Esophagus muscularis mucosa (tissue), 3 donors: ENCODE data around the gene TPK1.
"Not testable (repeated sequence)": the region's sequence is repeated elsewhere in the genome, so short reads cannot be mapped to it uniquely, and the experiment has no call there.

ENCODE experiments used
- POLR2A ChIP-seq: fragments of 450-650 bp; IDR thresholded peaks from one replicate; pipeline ENCODE4 v1.6.1; 2017; ENCODE audit warnings: antibody characterized with exemption, moderate library complexity, mild to moderate bottlenecking, low read depth
- POLR2AphosphoS5 ChIP-seq, 2 donors: sonication (generic); formaldehyde crosslinking; IDR thresholded peaks; one replicate each; pipeline ENCODE4 v1.6.1; 2017; ENCODE audit warnings: antibody characterized with exemption in 2 of 2
- TF ChIP-seq, protein P1 (sequence below), 3 experiments: fragments of 200-600 bp in 2 of 3; fragments of 450-650 bp in 1 of 3; sonication (generic) in 2 of 3; IDR thresholded peaks; one replicate each; pipeline ENCODE4 v1.5.1; 2017 to 2019; ENCODE audit warnings: antibody characterized with exemption in 3 of 3, mild to moderate bottlenecking in 2 of 3, moderate library complexity in 1 of 3

- TF ChIP-seq POLR2A; POLR2AphosphoS5 (IDR thresholded peaks at IDR 0.05): not testable (repeated sequence)
- TF ChIP-seq, protein P1, sequence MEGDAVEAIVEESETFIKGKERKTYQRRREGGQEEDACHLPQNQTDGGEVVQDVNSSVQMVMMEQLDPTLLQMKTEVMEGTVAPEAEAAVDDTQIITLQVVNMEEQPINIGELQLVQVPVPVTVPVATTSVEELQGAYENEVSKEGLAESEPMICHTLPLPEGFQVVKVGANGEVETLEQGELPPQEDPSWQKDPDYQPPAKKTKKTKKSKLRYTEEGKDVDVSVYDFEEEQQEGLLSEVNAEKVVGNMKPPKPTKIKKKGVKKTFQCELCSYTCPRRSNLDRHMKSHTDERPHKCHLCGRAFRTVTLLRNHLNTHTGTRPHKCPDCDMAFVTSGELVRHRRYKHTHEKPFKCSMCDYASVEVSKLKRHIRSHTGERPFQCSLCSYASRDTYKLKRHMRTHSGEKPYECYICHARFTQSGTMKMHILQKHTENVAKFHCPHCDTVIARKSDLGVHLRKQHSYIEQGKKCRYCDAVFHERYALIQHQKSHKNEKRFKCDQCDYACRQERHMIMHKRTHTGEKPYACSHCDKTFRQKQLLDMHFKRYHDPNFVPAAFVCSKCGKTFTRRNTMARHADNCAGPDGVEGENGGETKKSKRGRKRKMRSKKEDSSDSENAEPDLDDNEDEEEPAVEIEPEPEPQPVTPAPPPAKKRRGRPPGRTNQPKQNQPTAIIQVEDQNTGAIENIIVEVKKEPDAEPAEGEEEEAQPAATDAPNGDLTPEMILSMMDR (IDR thresholded peaks at IDR 0.05): not testable (repeated sequence)
These were observed 58.0 kb downstream of the TPK1 start for GRCh38 chr7:144777889-144778288.
